LNCaP clone FGC (cell line): ENCODE measurements around the gene PRKN.

ENCODE experiments used
- DNase-seq: peaks from one replicate; pipeline ENCODE4 v3.0.0-alpha.2; 2011; ENCODE audit warnings: low read depth
- H3K4me3 ChIP-seq: 2 replicates; pipeline ENCODE4 v1.5.1; 2011; ENCODE audit warnings: mild to moderate bottlenecking, low read depth, low read length, control low read depth
- CTCF ChIP-seq: IDR thresholded peaks from 2 replicates; pipeline ENCODE4 v1.5.1; 2012; ENCODE audit warnings: mild to moderate bottlenecking; ENCODE audit not compliant: control insufficient read depth, insufficient read depth; ENCODE audit errors: extremely low read depth

PRKN gene

DNA sequence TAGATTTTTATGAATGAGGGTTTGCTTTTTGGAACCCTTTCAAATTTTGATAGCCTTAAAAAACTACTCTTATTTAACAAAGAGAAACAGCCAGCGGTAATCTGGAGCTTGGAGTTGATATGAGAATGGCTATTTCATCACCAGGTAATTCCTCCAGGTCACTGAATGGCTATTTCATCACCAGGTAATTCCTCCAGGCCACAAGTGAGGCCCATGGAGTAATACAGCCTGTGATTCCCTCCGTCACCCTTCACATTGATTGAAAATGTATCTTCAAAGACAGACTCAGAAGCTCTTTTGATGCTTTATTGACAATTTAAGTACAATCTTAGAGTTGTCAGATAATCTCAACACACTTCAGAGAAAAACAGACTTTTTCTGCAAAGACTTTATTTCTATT, 1380.4 kb downstream of the PRKN start:
- no peak for DNase-seq
- H3K4me3 ChIP-seq: no peak overlapping the region
- TF ChIP-seq CTCF: no peak

- no peak for DNase-seq
- no peak overlapping the region for H3K4me3 ChIP-seq
- no peak for TF ChIP-seq CTCF
These were observed 1380.8 kb downstream of the PRKN start for GRCh38 chr6:161346717-161347116.

GRCh38 chr6:161344626-161345025, 1382.9 kb downstream of the PRKN start:
- TF ChIP-seq CTCF: no peak
- H3K4me3 ChIP-seq: no peak overlapping the region
- DNase-seq: no peak

DNA sequence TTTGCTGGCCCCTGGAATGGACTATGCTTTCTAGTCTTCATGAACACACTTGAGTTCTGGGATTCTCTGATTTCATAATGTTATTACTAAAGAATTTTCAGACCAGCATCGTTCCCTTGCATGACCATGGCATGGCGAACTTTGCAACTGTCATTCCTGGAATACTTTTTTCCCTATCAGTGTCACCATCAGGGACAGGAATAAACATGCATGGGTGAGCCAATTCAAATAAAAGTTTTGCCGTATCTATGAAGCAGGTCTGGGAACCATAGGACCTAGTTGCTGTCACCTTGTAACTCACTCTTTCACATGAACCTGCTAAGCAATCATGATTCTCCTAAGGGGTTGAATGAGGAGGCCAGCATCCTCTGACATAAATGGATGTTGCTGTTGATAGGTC, 1385.5 kb downstream of the PRKN start:
- no peak for TF ChIP-seq CTCF
- DNase-seq: peak; percentile 70
- no peak overlapping the region for H3K4me3 ChIP-seq

GRCh38 chr6:161341638-161342037, 1385.9 kb downstream of the PRKN start:
- TF ChIP-seq CTCF: no peak
- DNase-seq: no peak
- no peak overlapping the region for H3K4me3 ChIP-seq

GRCh38 chr6:161338015-161338414, 1389.6 kb downstream of the PRKN start:
- no peak for DNase-seq
- TF ChIP-seq CTCF: no peak
- no peak overlapping the region for H3K4me3 ChIP-seq

GRCh38 chr6:161336479-161336878, 1391.1 kb downstream of the PRKN start:
- DNase-seq: no peak
- H3K4me3 ChIP-seq: no peak overlapping the region
- TF ChIP-seq CTCF: no peak
